ENCODE results near the gene CNTNAP2. TPM values are rescaled to one million over a fixed set of nuclear protein-coding genes. Genes with fewer than 3 reads are reported as not detected.

CNTNAP2 gene
- total and polyA plus RNA-seq, 2 of the 13 experiments (the other 11 are each of a cell fraction or from before 2014, with no cell fraction given): 0.40 to 0.42 TPM

- TF ChIP-seq ZNF784 (CRISPR knock-in tag; IDR thresholded peaks at IDR 0.05; ENCODE audit: borderline replicate concordance) (no peak), DBP (CRISPR knock-in tag; IDR thresholded peaks at IDR 0.05; ENCODE audit: not compliant biosample characterization) (no peak), MAF1 (CRISPR knock-in tag; IDR thresholded peaks at IDR 0.05; ENCODE audit: borderline replicate concordance) (no peak)
Observed at GRCh38 chr7:146321301-146321700, 204.7 kb downstream of the CNTNAP2 start (continued).

- no peak for ATAC-seq
- 8% methylated on average over 1 of the region's 1 CpG for WGBS (ENCODE audit: low lambda C conversion rate)
Observed at GRCh38 chr7:146331369-146331768, 214.8 kb downstream of the CNTNAP2 start.

More at GRCh38 chr7:146331369-146331768, 214.8 kb downstream of the CNTNAP2 start:
- Histone ChIP-seq H3K4me1 (ENCODE audit: insufficient read depth, low read length) (no peaks in the 10 kb centered on the region), H3K27ac (ENCODE audit: extremely low read length, insufficient read depth, low read length) (no peak overlapping the region), H3K4me2 (ENCODE audit: low read depth, low read length) (no peak overlapping the region), H3K4me3 (replicated peaks in 1 of 3; ENCODE audit: insufficient read depth in 1 of 3, low read depth in 2 of 3, low read length in 3 of 3) (no peak overlapping the region), H3K27me3 (ENCODE audit: control insufficient read depth in 1 of 2, insufficient read depth in 2 of 2, low read length in 2 of 2) (no peaks in the 10 kb centered on the region), H3K36me3 (replicated peaks in 1 of 2; ENCODE audit: control insufficient read depth in 1 of 2, insufficient read depth in 2 of 2, low read length in 2 of 2) (no peaks in the 10 kb centered on the region), H3K9me3 (ENCODE audit: low read length) (peaks cover 22% of the 10 kb centered on the region), H2AFZ (ENCODE audit: low read length) (no peak overlapping the region), H4K20me1 (ENCODE audit: insufficient read depth, low read length) (no peaks in the 10 kb centered on the region), H3K9ac (ENCODE audit: insufficient read depth, low read depth, low read length) (no peak overlapping the region), H3K79me2 (ENCODE audit: insufficient read depth, low read length) (no peaks in the 10 kb centered on the region)
- intact Hi-C loops (cut with micrococcal nuclease; ENCODE audit: unreplicated experiment): no loop called here
- POLR2A ChIA-PET: no interaction called here
- DNase-seq (ENCODE audit: low spot score): no peak
- no peak for FAIRE-seq
- no peak for TF ChIP-seq STAG1 (CRISPR knock-in tag; IDR thresholded peaks at IDR 0.05)
- TF ChIP-seq IKZF4 (CRISPR knock-in tag; IDR thresholded peaks at IDR 0.05; ENCODE audit: borderline replicate concordance, low read depth, not compliant biosample characterization): no peak
- TF ChIP-seq GLI4 (CRISPR knock-in tag; IDR thresholded peaks at IDR 0.05; ENCODE audit: borderline replicate concordance): no peak
- TF ChIP-seq THAP11 (CRISPR knock-in tag; IDR thresholded peaks at IDR 0.05): no peak
- no peak for TF ChIP-seq ISL2 (CRISPR knock-in tag; IDR thresholded peaks at IDR 0.05)
- TF ChIP-seq AKAP8 (CRISPR knock-in tag; IDR thresholded peaks at IDR 0.05): no peak
- TF ChIP-seq BRD4 (CRISPR knock-in tag; IDR thresholded peaks at IDR 0.05): no peak
- TF ChIP-seq NFIC (IDR thresholded peaks at IDR 0.05; ENCODE audit: low read length): no peak
- TF ChIP-seq RELA (CRISPR knock-in tag; IDR thresholded peaks at IDR 0.05): no peak
- TF ChIP-seq SMAD1 (CRISPR knock-in tag; IDR thresholded peaks at IDR 0.05; ENCODE audit: borderline replicate concordance, low read depth): no peak
- TF ChIP-seq HDAC1 (CRISPR knock-in tag; IDR thresholded peaks at IDR 0.05): no peak
- no peak for TF ChIP-seq NR1H2 (CRISPR knock-in tag; IDR thresholded peaks at IDR 0.05; ENCODE audit: borderline replicate concordance, low read depth)
- TF ChIP-seq ARID2 (CRISPR knock-in tag; IDR thresholded peaks at IDR 0.05; ENCODE audit: borderline replicate concordance): no peak
- no TSS peak for BruUV-seq (replicated peaks)
- CTCF ChIA-PET (ENCODE audit: low intra/inter-chr PET ratio, low total read pairs): no interaction called here
- in situ Hi-C loops (cut with HindIII; ENCODE audit: extremely low pct_ligation_motif_present, low pct_unique_long_range_greater_than_20kb): no loop called here
